ENCODE measurements around the gene NF1.
"Not testable (repeated sequence)": the region's sequence is repeated elsewhere in the genome, so short reads cannot be mapped to it uniquely, and the experiment has no call there.

The NF1 gene

GRCh38 chr17:31279401-31279800 is 184.6 kb downstream of the NF1 start:
- no peak overlapping the region for H3K4me3 ChIP-seq (ENCODE audit: low read length)
- DNase-seq (ENCODE audit: low read depth), result no peak
- TF ChIP-seq CTCF (conservative IDR thresholded peaks at IDR 0.05; ENCODE audit: low read depth, low read length), result no peak

GRCh38 chr17:31281061-31281460 is 186.3 kb downstream of the NF1 start:
- no peak overlapping the region for H3K4me3 ChIP-seq (ENCODE audit: low read length)
- no peak for TF ChIP-seq CTCF (conservative IDR thresholded peaks at IDR 0.05; ENCODE audit: low read depth, low read length)
- DNase-seq (ENCODE audit: low read depth), result no peak

GRCh38 chr17:31283841-31284240 is 189.1 kb downstream of the NF1 start:
- no peak overlapping the region for H3K4me3 ChIP-seq (ENCODE audit: low read length)

DNA sequence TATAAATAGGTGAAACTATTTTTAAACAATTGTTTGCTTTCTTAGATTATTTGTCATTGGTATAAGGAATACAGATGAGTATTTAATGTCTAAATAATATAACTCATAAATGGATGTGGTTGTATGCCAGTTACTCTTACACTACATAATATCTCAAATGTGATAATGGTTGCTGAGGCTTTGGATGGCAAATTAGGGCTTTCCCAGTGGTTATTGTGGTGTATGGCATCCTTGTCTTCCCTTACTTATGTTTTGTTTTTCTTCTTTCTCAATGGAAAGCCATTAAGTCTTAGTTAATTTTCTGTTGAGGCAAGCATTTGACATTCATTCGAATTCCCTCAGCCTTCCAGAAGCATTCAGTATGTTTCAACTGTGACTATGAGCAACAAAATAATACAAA is 191.8 kb downstream of the NF1 start:
- TF ChIP-seq CTCF (conservative IDR thresholded peaks at IDR 0.05; ENCODE audit: low read depth, low read length), result no peak
- no peak overlapping the region for H3K4me3 ChIP-seq (ENCODE audit: low read length)
- no peak for DNase-seq (ENCODE audit: low read depth)

More at GRCh38 chr17:31283841-31284240, 189.1 kb downstream of the NF1 start:
- no peak for DNase-seq (ENCODE audit: low read depth)
- no peak for TF ChIP-seq CTCF (conservative IDR thresholded peaks at IDR 0.05; ENCODE audit: low read depth, low read length)

- H3K4me3 ChIP-seq (ENCODE audit: low read length); DNase-seq (ENCODE audit: low read depth): not testable (repeated sequence)
Observed at GRCh38 chr17:31287932-31288331, 193.2 kb downstream of the NF1 start.

GRCh38 chr17:31289790-31290189 is 195.0 kb downstream of the NF1 start:
- no peak for TF ChIP-seq CTCF (conservative IDR thresholded peaks at IDR 0.05; ENCODE audit: low read depth, low read length)
- no peak overlapping the region for H3K4me3 ChIP-seq (ENCODE audit: low read length)
- no peak for DNase-seq (ENCODE audit: low read depth)

- TF ChIP-seq CTCF (conservative IDR thresholded peaks at IDR 0.05; ENCODE audit: low read depth, low read length), result no peak
- no peak for DNase-seq (ENCODE audit: low read depth)
- no peak overlapping the region for H3K4me3 ChIP-seq (ENCODE audit: low read length)
Observed at GRCh38 chr17:31291820-31292219, 197.0 kb downstream of the NF1 start.

DNA sequence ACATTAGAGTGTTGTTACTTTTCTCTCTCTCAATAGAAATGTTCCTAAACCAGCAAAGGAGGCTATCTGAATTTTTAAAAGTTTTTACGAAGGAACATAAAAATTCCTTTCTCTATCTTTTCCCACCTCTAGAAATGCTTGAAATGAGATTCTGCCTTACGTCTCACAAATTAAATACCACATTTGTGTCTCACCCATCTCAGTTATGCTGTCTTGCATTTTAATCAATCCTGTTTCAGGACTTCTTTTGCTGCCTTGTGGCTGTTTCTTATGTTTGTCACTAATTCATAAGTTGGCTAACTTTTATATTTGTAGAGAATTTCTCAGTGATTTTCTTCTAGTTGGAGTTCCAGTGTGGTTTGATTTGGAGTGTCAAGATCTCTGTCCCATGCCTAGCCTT is 198.8 kb downstream of the NF1 start:
- no peak for DNase-seq (ENCODE audit: low read depth)
- H3K4me3 ChIP-seq (ENCODE audit: low read length), result no peak overlapping the region
- TF ChIP-seq CTCF (conservative IDR thresholded peaks at IDR 0.05; ENCODE audit: low read depth, low read length), result no peak
